GM21825 (cell line): ENCODE data around the gene ATP2B2.
"Not testable (repeated sequence)": the region's sequence is repeated elsewhere in the genome, so short reads cannot be mapped to it uniquely, and the experiment has no call there.

Experiments
- ATAC-seq: cut with Tn5 transposase; IDR thresholded peaks from one replicate; pipeline ENCODE4 v1.9.1; 2021; ENCODE audit warnings: mild to moderate bottlenecking, moderate library complexity; ENCODE audit not compliant: unreplicated experiment

The ATP2B2 gene

GRCh38 chr3:10389339-10389738 lies 116.0 kb downstream of the ATP2B2 start:
- ATAC-seq = no peak

DNA sequence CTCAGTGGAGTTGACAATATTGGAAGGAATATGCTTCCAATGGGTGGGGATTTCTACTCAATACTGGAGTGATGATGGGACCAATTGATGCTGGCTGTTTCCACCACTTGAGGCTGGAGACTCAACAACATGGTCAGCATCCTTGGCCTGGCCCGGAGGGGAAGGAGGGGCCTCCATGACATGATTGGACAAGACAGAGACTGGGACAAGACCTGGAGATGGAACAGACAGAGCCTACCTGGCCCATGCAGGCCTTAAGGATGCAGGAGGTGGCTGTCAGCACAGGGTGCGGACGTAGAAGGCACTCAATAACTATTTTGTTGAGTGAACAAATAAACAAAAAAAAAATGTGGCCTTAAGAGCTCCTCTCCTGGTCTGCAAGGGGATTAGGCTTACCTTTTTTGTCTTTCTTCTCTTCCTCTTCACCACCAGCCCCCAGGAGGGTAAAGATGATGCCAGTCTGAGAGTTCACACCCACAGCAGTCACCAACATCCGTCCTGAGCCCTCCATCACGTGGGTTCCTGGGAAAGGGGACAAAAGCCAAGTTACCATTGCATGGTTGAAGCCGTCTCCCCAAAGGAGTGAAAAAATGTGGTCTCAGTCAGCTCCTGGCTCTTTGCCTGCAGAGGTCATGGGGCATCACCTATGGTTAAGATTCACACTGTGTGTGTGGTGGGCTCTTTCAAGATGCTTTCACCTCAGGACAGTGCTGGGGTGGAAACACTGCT lies 117.3 kb downstream of the ATP2B2 start:
- no peak for ATAC-seq

DNA sequence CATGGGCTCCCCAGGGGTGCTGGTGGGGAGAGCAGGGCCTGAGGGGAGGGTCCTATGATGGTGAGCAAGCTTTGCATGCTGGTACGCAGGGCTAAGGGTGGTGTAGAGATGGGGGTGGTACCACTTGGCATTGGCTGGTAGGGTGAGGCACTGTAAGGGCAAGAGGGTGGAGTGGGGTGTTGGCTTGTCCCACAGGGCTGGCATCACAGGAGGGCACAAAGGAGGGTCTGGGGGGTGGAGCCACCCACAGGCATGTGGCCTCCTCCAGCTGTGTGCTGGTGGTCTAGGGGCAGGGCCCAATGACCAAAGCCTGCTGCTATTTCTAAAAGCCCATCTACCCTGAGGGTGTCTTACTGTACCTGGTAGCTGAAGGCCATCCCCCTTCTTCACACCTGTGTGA lies 119.3 kb downstream of the ATP2B2 start:
- no peak for ATAC-seq

GRCh38 chr3:10384541-10385360 lies 120.6 kb downstream of the ATP2B2 start:
- no peak for ATAC-seq

GRCh38 chr3:10383850-10384248 lies 121.5 kb downstream of the ATP2B2 start:
- ATAC-seq = no peak

- no peak for ATAC-seq
Measured at GRCh38 chr3:10382892-10383849, 122.2 kb downstream of the ATP2B2 start.

DNA sequence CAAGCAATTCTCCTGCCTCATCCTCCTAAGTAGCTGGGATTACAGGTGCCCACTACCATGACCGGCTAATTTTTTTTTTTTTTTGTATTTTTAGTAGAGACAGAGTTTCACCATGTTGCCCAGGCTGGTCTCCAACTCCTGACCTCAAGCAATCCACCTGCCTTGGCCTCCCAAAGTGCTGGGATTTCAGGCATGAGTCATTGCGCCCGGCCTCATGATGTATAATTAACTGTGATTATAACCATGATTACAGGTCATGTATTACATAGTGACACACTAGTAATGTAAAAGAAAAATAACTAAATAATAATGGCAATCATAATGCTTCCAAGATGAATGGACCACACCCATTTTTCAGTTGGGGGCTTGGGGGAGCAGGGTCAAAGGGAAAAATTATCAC lies 122.9 kb downstream of the ATP2B2 start:
- not testable (repeated sequence) for ATAC-seq

DNA sequence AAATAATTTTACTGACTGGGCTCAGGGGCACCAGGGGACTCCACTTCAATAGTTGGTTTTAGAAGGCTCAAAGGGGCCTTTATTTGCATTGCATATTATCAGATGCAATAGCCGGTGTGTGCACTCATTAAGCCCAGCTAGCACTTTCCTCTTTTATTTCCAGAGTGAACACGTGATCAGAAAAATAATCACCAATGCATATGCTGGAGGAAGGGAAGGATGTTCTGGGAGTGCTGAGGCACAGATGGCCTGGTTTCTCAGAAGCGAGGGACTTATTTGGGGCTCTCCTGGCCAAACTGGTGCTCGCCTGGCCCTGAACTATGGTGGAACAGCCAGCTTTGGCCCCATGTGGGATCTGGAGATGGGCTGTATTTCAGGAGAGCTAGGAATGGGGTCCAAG lies 124.0 kb downstream of the ATP2B2 start:
- ATAC-seq = no peak

GRCh38 chr3:10380906-10381305 lies 124.5 kb downstream of the ATP2B2 start:
- no peak for ATAC-seq

- no peak for ATAC-seq
Measured at GRCh38 chr3:10379961-10380360, 125.4 kb downstream of the ATP2B2 start.

GRCh38 chr3:10379161-10379560 lies 126.2 kb downstream of the ATP2B2 start:
- no peak for ATAC-seq

- no peak for ATAC-seq
Measured at GRCh38 chr3:10378742-10379141, 126.6 kb downstream of the ATP2B2 start.

DNA sequence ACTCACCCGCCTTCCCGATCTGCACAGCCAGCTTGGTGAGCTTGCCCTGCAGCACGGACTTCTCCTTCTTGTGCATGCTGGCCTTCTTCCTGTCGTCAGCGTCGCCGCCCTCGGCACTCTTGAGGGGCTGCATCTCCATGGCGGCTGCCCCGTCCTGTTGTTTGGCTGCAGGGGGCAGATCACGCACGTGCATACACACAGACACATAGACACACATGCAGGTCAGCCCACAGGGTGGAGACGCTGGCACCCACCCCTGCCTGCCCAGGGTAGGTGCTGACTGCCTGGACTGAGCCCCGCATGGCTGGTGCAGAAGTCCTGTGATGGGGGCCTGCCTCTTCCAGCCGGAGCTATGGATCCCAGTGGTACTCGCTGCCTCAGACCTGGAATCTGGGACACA lies 127.1 kb downstream of the ATP2B2 start:
- ATAC-seq = no peak

DNA sequence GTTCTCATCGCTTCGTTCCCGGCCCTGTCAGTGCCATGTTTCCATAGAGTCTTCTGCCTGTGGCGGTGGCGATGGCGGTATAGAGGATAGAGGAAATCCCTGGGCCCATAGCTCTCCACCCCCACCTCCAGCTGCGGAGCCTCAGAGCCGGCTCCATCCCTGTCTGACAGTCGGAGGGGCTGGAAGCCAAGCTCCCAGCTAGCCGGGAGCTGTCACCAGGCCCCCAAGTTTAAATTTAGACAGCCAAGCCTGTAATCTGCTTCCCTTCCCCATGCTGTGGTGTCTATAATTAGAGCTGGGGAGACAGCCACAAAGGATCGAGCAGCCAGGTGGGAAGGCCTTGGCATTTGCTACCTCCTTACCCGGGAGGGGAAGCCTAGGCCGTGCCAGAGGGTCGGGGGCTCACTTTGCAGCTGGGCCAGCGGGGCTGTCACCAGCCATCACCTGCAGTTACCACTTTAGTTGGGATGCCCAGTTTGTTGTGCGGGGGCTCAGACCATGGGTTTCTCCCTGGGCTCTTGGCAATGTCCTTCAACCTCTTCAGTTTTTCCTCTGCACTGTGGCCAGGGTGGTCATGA lies 128.1 kb downstream of the ATP2B2 start:
- no peak for ATAC-seq

DNA sequence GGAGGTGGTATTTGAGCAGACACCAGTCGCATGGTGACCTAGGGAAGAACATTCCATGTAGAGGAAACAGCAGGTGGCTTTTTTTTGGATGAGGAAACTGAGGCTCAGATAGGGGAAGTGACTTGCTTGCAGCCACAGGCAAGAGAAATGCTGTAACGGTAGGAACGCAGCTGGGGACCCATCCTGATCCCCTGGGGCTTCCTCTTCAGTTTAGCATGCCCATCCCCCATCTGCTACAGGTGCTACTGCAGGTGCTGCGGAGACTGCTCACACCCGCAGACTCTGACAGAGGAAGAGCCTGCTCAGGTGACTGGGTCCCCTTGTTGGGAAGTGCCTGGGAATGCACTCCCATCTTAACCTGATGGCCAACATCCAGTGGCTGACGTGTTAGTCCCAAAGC lies 129.0 kb downstream of the ATP2B2 start:
- no peak for ATAC-seq

GRCh38 chr3:10375296-10376053 lies 129.9 kb downstream of the ATP2B2 start:
- ATAC-seq = no peak

- no peak for ATAC-seq
Measured at GRCh38 chr3:10374311-10374710, 131.1 kb downstream of the ATP2B2 start.

- ATAC-seq = no peak
Measured at GRCh38 chr3:10373686-10374261, 131.6 kb downstream of the ATP2B2 start.

DNA sequence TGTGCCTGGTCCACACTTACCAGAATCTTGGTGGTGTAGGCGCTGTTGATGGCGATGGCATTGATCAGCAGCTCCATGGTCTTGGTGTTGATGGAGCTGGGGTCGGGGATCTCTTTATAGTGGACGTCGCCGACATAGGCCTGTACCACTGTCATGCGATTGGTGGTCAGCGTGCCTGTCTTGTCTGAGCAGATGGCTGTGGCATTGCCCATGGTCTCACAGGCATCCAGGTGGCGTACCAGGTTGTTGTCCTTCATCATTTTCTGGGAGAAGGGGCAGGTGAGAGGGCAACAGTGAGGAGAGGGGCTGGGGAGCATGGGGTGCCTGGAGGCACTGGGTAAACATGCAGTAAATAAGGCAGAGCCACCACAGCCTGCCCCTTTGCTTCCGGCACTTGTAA lies 133.6 kb downstream of the ATP2B2 start:
- ATAC-seq = no peak

DNA sequence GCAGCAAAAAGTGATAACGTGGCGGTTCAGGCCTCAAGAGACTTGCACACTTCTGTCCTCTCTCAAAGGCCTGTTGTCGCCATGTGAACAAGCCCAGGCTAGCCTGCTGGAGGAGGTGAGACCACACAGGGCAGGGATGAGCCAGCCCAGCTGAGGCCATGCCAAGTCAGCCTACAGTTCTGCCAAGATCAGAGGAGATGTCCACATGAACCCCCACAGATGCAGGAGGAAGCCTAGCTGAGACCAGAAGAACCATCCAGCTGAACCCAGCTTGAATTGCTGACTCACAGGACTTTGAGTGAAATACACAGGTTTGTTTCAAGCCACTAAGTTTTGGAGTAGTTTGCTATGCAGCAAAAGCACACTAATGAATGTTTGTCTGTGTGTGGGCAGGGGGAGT lies 134.2 kb downstream of the ATP2B2 start:
- ATAC-seq = no peak
